Measurements from ENCODE around the gene WDR4.
"Not testable (repeated sequence)": the region's sequence is repeated elsewhere in the genome, so short reads cannot be mapped to it uniquely, and the experiment has no call there.

The WDR4 gene

GRCh38 chr21:42851812-42852665, 27.3 kb downstream of the WDR4 start:
- no peak for DNase-seq

GRCh38 chr21:42850866-42851391, 28.4 kb downstream of the WDR4 start:
- no peak for DNase-seq

GRCh38 chr21:42850463-42850862, 28.9 kb downstream of the WDR4 start:
- DNase-seq, result no peak

GRCh38 chr21:42849759-42850412, 29.5 kb downstream of the WDR4 start:
- DNase-seq, result no peak

GRCh38 chr21:42848932-42849758, 30.2 kb downstream of the WDR4 start:
- DNase-seq, result no peak

GRCh38 chr21:42848144-42848931, 31.0 kb downstream of the WDR4 start:
- DNase-seq, result not testable (repeated sequence)

GRCh38 chr21:42847726-42848125, 31.6 kb downstream of the WDR4 start:
- DNase-seq, result no peak

GRCh38 chr21:42847051-42847707, 32.2 kb downstream of the WDR4 start:
- DNase-seq, result no peak

- DNase-seq, result no peak
These were observed 33.1 kb downstream of the WDR4 start for GRCh38 chr21:42846221-42846620.

- no peak for DNase-seq
These were observed 33.9 kb downstream of the WDR4 start for GRCh38 chr21:42845296-42845965.

- no peak for DNase-seq
These were observed 34.8 kb downstream of the WDR4 start for GRCh38 chr21:42844411-42845113.

GRCh38 chr21:42843056-42843455, 36.3 kb downstream of the WDR4 start:
- DNase-seq, result no peak

- DNase-seq, result not testable (repeated sequence)
These were observed 37.3 kb downstream of the WDR4 start for GRCh38 chr21:42841916-42842655.

GRCh38 chr21:42841156-42841915, 38.0 kb downstream of the WDR4 start:
- DNase-seq, result no peak

- no peak for DNase-seq
These were observed 38.8 kb downstream of the WDR4 start for GRCh38 chr21:42840411-42841155.

GRCh38 chr21:42839271-42840231, 39.8 kb downstream of the WDR4 start:
- no peak for DNase-seq

GRCh38 chr21:42838212-42838690, 41.1 kb downstream of the WDR4 start:
- not testable (repeated sequence) for DNase-seq
